Neural cell (in vitro differentiated cells): ENCODE results near the gene PRICKLE3. TPM values are rescaled to one million over a fixed set of nuclear protein-coding genes. Genes with fewer than 3 reads are reported as not detected.

Experiments used
- H2AFZ ChIP-seq: fragments of 200-600, 300-800 bp; sonication (generic), shearing (Covaris generic); 2 replicates; pipeline ENCODE4 v1.6.0; 2014; ENCODE audit warnings: low read depth, mild to moderate bottlenecking, antibody characterized with exemption, low read length, moderate library complexity
- H3F3A ChIP-seq: fragments of 200-600 bp; shearing (Covaris generic); 2 replicates; pipeline ENCODE4 v1.6.1; 2016; ENCODE audit warnings: mild to moderate bottlenecking, moderate library complexity, mixed read lengths, antibody characterized with exemption, low read length; ENCODE audit not compliant: insufficient read depth, poor library complexity, severe bottlenecking
- H3K27ac ChIP-seq: fragments of 200-600, 300-800 bp; sonication (generic), shearing (Covaris generic); 2 replicates; pipeline ENCODE4 v1.5.1; 2014; ENCODE audit warnings: mild to moderate bottlenecking, low read length, moderate library complexity
- H3K27me3 ChIP-seq: fragments of 300-800, 200-600 bp; sonication (generic), shearing (Covaris generic); 2 replicates; pipeline ENCODE4 v1.6.0; 2014; ENCODE audit warnings: mild to moderate bottlenecking, low read depth, low read length, moderate library complexity; ENCODE audit not compliant: insufficient read depth
- H3K36me3 ChIP-seq: fragments of 300-800, 200-600 bp; sonication (generic), shearing (Covaris generic); 2 replicates; pipeline ENCODE4 v1.5.1; 2014; ENCODE audit warnings: mild to moderate bottlenecking, antibody characterized with exemption, low read length, moderate library complexity; ENCODE audit not compliant: insufficient read depth
- H3K4me2 ChIP-seq: fragments of 300-800, 200-600 bp; sonication (generic), shearing (Covaris generic); 2 replicates; pipeline ENCODE4 v1.6.0; 2014; ENCODE audit warnings: mild to moderate bottlenecking, low read length
- H3K4me3 ChIP-seq: fragments of 300-800, 200-600 bp; sonication (generic), shearing (Covaris generic); 2 replicates; pipeline ENCODE4 v1.5.1; 2014; ENCODE audit warnings: mild to moderate bottlenecking, low read length, moderate library complexity
- H3K79me2 ChIP-seq: fragments of 200-600 bp; shearing (Covaris generic); replicated peaks from 2 replicates; pipeline ENCODE4 v1.6.0; 2014; ENCODE audit warnings: mild to moderate bottlenecking, low read length, moderate library complexity; ENCODE audit not compliant: insufficient read depth
- H3K9ac ChIP-seq: fragments of 300-800, 200-600 bp; sonication (generic), shearing (Covaris generic); 2 replicates; pipeline ENCODE4 v1.6.1; 2016; ENCODE audit warnings: mild to moderate bottlenecking, low read length, mixed read lengths
- H3K9me2 ChIP-seq: fragments of 200-600 bp; shearing (Covaris generic); 2 replicates; pipeline ENCODE4 v1.6.1; 2016; ENCODE audit warnings: mild to moderate bottlenecking, low read length, mixed read lengths; ENCODE audit not compliant: insufficient read depth
- H3K9me3 ChIP-seq: fragments of 200-600, 300-800 bp; sonication (generic), shearing (Covaris generic); 2 replicates; pipeline ENCODE4 v1.6.1; 2016; ENCODE audit warnings: mild to moderate bottlenecking, mixed run types, low read length, moderate library complexity, mixed read lengths
- H4K20me1 ChIP-seq: fragments of 200-600 bp; shearing (Covaris generic); 2 replicates; pipeline ENCODE4 v1.6.1; 2016; ENCODE audit warnings: mild to moderate bottlenecking, mixed run types; ENCODE audit not compliant: insufficient read depth
- EP300 ChIP-seq: fragments of 450-650 bp; conservative IDR thresholded peaks from 2 replicates; pipeline ENCODE4 v1.6.1; 2014; ENCODE audit warnings: antibody characterized with exemption, mild to moderate bottlenecking, moderate library complexity; ENCODE audit not compliant: poor library complexity, severe bottlenecking
- EZH2 ChIP-seq: fragments of 200-600, 300-800 bp; shearing (Covaris generic), sonication (generic); IDR thresholded peaks from 2 replicates; pipeline ENCODE4 v1.6.1; 2014; ENCODE audit warnings: antibody characterized with exemption, low read length, borderline replicate concordance, mild to moderate bottlenecking; ENCODE audit not compliant: insufficient read depth, poor library complexity, severe bottlenecking
- MXI1 ChIP-seq: fragments of 450-650 bp; conservative IDR thresholded peaks from 2 replicates; pipeline ENCODE4 v1.6.1; 2014; ENCODE audit warnings: antibody characterized with exemption, mild to moderate bottlenecking; ENCODE audit not compliant: poor library complexity, severe bottlenecking
- POLR2AphosphoS5 ChIP-seq: IDR thresholded peaks from 2 replicates; pipeline ENCODE4 v1.6.1; 2012
- RAD21 ChIP-seq: fragments of 450-650 bp; conservative IDR thresholded peaks from 2 replicates; pipeline ENCODE4 v1.6.1; 2014; ENCODE audit warnings: antibody characterized with exemption, mild to moderate bottlenecking, moderate library complexity
- SMC3 ChIP-seq: fragments of 450-650 bp; conservative IDR thresholded peaks from 2 replicates; pipeline ENCODE4 v1.6.1; 2014; ENCODE audit warnings: antibody characterized with exemption, mild to moderate bottlenecking, moderate library complexity; ENCODE audit not compliant: poor library complexity
- TAF1 ChIP-seq: IDR thresholded peaks from 2 replicates; pipeline ENCODE4 v1.6.1; 2012; ENCODE audit warnings: low read depth
- polyA plus RNA-seq: library from polyadenylated mRNA; depleted of rRNA; stranded (reverse); fragments of >200 nt; gene quantifications from 2 replicates; pipeline ENCODE4 v1.2.3, GENCODE V29; 2014
- TF ChIP-seq, protein P1 (sequence below): IDR thresholded peaks from 2 replicates; pipeline ENCODE4 v1.6.1; 2012; ENCODE audit warnings: borderline replicate concordance
- TF ChIP-seq, protein P2 (sequence below): fragments of 450-650 bp; IDR thresholded peaks from 2 replicates; pipeline ENCODE4 v1.5.1; 2014; ENCODE audit warnings: antibody characterized with exemption, mild to moderate bottlenecking, moderate library complexity; ENCODE audit not compliant: poor library complexity, severe bottlenecking

Gene PRICKLE3
- polyA plus RNA-seq, 1 donor from 2014 or later, result 0.45 TPM

DNA sequence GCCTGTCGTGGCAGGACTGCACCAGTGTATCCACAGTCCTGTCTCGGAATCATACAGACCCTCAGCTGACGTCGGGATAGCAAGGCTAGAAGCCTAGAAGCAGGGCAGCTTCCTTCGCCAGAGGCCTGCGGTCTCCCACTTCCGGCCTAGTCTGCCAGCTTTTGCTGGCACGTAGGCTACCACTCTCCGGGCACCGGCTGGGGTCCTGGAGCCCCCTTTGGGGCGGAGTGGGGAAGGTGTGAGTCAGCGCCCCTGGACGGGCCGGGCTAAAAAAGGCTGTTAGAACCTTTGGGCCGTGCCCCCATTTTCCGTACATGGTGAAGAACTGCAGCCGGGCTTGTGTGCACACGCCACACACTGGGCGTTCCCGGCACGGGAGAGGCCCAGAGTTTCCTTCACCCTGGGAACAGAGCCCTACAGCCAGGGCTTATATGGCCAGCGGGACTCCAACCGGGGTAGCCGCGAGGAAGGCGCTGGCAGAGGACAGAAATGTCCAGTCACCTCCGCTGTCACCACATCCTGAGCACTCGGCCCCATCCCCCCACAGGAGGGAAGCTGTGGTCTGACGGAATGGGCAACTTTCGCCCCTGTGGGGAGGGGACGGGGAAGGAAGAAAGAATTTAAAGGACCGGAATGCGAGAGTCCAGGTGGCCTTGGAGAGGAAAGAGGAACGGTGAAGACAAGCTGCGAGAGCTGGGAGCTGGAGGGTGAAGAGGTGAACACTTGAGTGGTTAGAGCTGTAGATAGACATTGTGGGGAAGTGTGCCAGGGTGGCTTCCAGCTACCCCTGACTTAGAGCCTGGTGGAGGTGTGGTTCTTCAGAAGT, 19.0 kb downstream of the PRICKLE3 start:
- H3K4me3 ChIP-seq, result peak overlapping the region; percentile 37
- no peaks in the 10 kb centered on the region for H4K20me1 ChIP-seq
- no peaks in the 10 kb centered on the region for H3K9me3 ChIP-seq
- no peak for TF ChIP-seq MXI1
- TF ChIP-seq RAD21, result no peak
- TF ChIP-seq SMC3, result no peak
- TF ChIP-seq POLR2AphosphoS5, result no peak
- TF ChIP-seq, protein P1, sequence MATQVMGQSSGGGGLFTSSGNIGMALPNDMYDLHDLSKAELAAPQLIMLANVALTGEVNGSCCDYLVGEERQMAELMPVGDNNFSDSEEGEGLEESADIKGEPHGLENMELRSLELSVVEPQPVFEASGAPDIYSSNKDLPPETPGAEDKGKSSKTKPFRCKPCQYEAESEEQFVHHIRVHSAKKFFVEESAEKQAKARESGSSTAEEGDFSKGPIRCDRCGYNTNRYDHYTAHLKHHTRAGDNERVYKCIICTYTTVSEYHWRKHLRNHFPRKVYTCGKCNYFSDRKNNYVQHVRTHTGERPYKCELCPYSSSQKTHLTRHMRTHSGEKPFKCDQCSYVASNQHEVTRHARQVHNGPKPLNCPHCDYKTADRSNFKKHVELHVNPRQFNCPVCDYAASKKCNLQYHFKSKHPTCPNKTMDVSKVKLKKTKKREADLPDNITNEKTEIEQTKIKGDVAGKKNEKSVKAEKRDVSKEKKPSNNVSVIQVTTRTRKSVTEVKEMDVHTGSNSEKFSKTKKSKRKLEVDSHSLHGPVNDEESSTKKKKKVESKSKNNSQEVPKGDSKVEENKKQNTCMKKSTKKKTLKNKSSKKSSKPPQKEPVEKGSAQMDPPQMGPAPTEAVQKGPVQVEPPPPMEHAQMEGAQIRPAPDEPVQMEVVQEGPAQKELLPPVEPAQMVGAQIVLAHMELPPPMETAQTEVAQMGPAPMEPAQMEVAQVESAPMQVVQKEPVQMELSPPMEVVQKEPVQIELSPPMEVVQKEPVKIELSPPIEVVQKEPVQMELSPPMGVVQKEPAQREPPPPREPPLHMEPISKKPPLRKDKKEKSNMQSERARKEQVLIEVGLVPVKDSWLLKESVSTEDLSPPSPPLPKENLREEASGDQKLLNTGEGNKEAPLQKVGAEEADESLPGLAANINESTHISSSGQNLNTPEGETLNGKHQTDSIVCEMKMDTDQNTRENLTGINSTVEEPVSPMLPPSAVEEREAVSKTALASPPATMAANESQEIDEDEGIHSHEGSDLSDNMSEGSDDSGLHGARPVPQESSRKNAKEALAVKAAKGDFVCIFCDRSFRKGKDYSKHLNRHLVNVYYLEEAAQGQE, result no peak
- TF ChIP-seq, protein P2, sequence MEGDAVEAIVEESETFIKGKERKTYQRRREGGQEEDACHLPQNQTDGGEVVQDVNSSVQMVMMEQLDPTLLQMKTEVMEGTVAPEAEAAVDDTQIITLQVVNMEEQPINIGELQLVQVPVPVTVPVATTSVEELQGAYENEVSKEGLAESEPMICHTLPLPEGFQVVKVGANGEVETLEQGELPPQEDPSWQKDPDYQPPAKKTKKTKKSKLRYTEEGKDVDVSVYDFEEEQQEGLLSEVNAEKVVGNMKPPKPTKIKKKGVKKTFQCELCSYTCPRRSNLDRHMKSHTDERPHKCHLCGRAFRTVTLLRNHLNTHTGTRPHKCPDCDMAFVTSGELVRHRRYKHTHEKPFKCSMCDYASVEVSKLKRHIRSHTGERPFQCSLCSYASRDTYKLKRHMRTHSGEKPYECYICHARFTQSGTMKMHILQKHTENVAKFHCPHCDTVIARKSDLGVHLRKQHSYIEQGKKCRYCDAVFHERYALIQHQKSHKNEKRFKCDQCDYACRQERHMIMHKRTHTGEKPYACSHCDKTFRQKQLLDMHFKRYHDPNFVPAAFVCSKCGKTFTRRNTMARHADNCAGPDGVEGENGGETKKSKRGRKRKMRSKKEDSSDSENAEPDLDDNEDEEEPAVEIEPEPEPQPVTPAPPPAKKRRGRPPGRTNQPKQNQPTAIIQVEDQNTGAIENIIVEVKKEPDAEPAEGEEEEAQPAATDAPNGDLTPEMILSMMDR, result no peak
- TF ChIP-seq EZH2, result no peak
- TF ChIP-seq TAF1, result no peak
- TF ChIP-seq EP300, result no peak
- no peak overlapping the region for H3K27ac ChIP-seq
- no peaks in the 10 kb centered on the region for H3K36me3 ChIP-seq
- no peak overlapping the region for H3K9ac ChIP-seq
- no peaks in the 10 kb centered on the region for H3K9me2 ChIP-seq
- no peak overlapping the region for H3K4me2 ChIP-seq
- no peaks in the 10 kb centered on the region for H3F3A ChIP-seq
- no peaks in the 10 kb centered on the region for H3K79me2 ChIP-seq
- peaks cover 9% of the 10 kb centered on the region for H3K27me3 ChIP-seq
- H2AFZ ChIP-seq, result no peak overlapping the region

DNA sequence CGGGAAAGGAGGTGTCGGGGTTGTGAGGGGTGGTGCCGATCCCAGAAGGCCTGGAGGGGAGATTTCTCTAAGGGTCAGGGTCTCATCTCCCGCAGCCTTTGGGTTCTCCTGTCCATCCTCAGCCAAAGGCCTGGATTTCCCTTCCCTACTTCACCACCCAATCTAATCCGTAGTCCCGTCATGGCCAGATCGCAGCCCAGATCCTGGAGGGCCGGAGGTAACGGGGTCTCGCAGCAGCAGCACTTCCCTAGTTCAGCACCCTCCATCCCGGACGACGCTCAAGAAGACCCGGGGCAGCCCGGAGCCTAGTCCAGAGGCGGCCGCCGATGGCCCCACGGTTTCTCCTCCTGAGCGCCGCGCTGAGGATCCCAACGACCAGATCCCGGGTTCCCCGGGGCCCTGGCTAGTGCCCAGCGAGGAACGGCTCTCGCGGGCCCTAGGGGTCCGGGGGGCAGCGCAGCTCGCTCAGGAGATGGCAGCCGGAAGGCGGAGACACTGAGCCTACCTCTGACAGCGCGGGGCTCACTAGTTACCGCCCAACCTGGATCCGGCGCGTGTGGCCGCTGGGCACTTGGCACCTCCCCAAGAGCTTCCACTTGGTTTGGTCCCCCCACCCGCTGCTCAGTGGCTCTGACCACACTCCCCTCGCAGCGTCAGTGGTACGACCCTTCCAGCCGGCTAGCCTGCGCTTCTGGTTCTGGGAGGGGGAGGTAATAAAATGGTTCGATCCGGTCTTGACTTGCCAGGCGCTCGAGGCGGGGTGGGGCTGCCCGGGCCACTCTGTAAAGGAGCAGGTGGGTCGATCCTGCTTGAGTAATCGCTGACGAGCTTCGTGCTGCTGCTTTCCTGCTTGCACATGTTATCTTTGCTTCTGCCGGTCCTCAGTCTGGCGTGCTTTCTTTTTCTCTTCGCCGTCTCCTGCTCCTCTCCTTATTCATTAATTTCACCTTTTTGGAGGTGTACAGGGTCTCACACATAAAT, 20.0 kb downstream of the PRICKLE3 start:
- no peak overlapping the region for H3K4me2 ChIP-seq
- no peaks in the 10 kb centered on the region for H3K36me3 ChIP-seq
- no peak overlapping the region for H2AFZ ChIP-seq
- H4K20me1 ChIP-seq, result no peaks in the 10 kb centered on the region
- no peak overlapping the region for H3K9ac ChIP-seq
- H3K9me2 ChIP-seq, result no peaks in the 10 kb centered on the region
- no peak overlapping the region for H3K27ac ChIP-seq
- H3K27me3 ChIP-seq, result no peaks in the 10 kb centered on the region
- no peaks in the 10 kb centered on the region for H3K79me2 ChIP-seq
- no peaks in the 10 kb centered on the region for H3F3A ChIP-seq
- peak overlapping the region; percentile 37 for H3K4me3 ChIP-seq
- TF ChIP-seq, protein P2, result no peak
- TF ChIP-seq EZH2, result no peak
- no peak for TF ChIP-seq POLR2AphosphoS5
- no peak for TF ChIP-seq TAF1
- no peak for TF ChIP-seq EP300
- TF ChIP-seq SMC3, result no peak
- H3K9me3 ChIP-seq, result no peaks in the 10 kb centered on the region
